Peyer's patch (tissue), 4 donors: ENCODE measurements around the gene ARMS2. TPM values are rescaled to one million over a fixed set of nuclear protein-coding genes. Genes with fewer than 3 reads are reported as not detected.
A peak's percentile ranks its signal among the peaks of the same experiment; 100 is the strongest.

Source experiments
- DNase-seq, 3 donors: peaks; one replicate each; pipeline ENCODE4 v3.0.0-alpha.2; 2017 to 2019
- H3K27ac ChIP-seq, 4 donors: fragments of 200-600 bp; sonication (generic); one replicate each; pipeline ENCODE4 v1.5.1; 2016 to 2019
- H3K27me3 ChIP-seq, 2 donors: fragments of 200-600 bp; sonication (generic); one replicate each; pipeline ENCODE4 v1.5.1; 2019
- H3K36me3 ChIP-seq, 3 donors: fragments of 200-600 bp; sonication (generic); one replicate each; pipeline ENCODE4 v1.5.1; 2016 to 2019
- H3K4me1 ChIP-seq, 4 donors: fragments of 200-600 bp; sonication (generic); one replicate each; pipeline ENCODE4 v1.5.1; 2016 to 2019
- H3K4me3 ChIP-seq, 4 donors: fragments of 200-600 bp; sonication (generic); 1 replicate in 3 of 4; 2 replicates in 1 of 4; pipeline ENCODE4 v1.5.1; 2016 to 2019; ENCODE audit warnings: mild to moderate bottlenecking in 1 of 4
- H3K9me3 ChIP-seq, 4 donors: fragments of 200-600 bp; sonication (generic); one replicate each; pipeline ENCODE4 v1.5.1; 2016 to 2019; ENCODE audit warnings: mild to moderate bottlenecking in 1 of 4
- CTCF ChIP-seq, 6 experiments: fragments of 450-650 bp in 4 of 6; fragments of 200-600 bp in 2 of 6; sonication (generic) in 1 of 6; IDR thresholded peaks; one replicate each; pipeline ENCODE4 v1.5.1; 2017 to 2019; ENCODE audit warnings: antibody characterized with exemption in 6 of 6, mild to moderate bottlenecking in 3 of 6, moderate library complexity in 1 of 6
- POLR2A ChIP-seq, 2 donors: fragments of 450-650 bp; IDR thresholded peaks; one replicate each; pipeline ENCODE4 v1.5.1; 2017; ENCODE audit warnings: antibody characterized with exemption in 2 of 2, mild to moderate bottlenecking in 2 of 2, moderate library complexity in 2 of 2
- total RNA-seq, 4 donors: library from RNA; depleted of rRNA; stranded (reverse); fragments of >200 nt; gene quantifications; one replicate each; pipeline ENCODE4 v1.1.0, GENCODE V29; 2016

The ARMS2 gene
- total RNA-seq, 4 donors from 2014 or later: not detected

GRCh38 chr10:122486406-122487080 lies 32.1 kb downstream of the ARMS2 start:
- H3K27me3 ChIP-seq: no peaks in the 10 kb centered on the region

GRCh38 chr10:122487174-122487765 lies 32.8 kb downstream of the ARMS2 start:
- Histone ChIP-seq H3K4me1 (peaks cover 0 to 27% (median 2%) of the 10 kb centered on the region in 4 donors), H3K27me3 (no peaks in the 10 kb centered on the region), H3K9me3 (no peaks in the 10 kb centered on the region), H3K27ac (peak overlapping the region in 1 of 4 donors; percentile 41), H3K4me3 (no peak overlapping the region), H3K36me3 (no peaks in the 10 kb centered on the region)
- peak in 1 of 3 donors; percentile 63 for DNase-seq
- no peak for TF ChIP-seq POLR2A (IDR thresholded peaks at IDR 0.05)
- TF ChIP-seq CTCF (IDR thresholded peaks at IDR 0.05): no peak

More at GRCh38 chr10:122486406-122487080, 32.1 kb downstream of the ARMS2 start:
- Histone ChIP-seq H3K27ac (peak overlapping the region in 1 of 4 donors; percentile 56), H3K36me3 (no peaks in the 10 kb centered on the region), H3K9me3 (no peaks in the 10 kb centered on the region), H3K4me3 (no peak overlapping the region), H3K4me1 (peaks cover 0 to 27% (median 2%) of the 10 kb centered on the region in 4 donors)
- TF ChIP-seq CTCF (IDR thresholded peaks at IDR 0.05): no peak
- no peak for TF ChIP-seq POLR2A (IDR thresholded peaks at IDR 0.05)
- no peak for DNase-seq

GRCh38 chr10:122490268-122490667 lies 35.8 kb downstream of the ARMS2 start:
- Histone ChIP-seq H3K36me3 (no peaks in the 10 kb centered on the region), H3K27ac (no peak overlapping the region), H3K4me3 (no peak overlapping the region), H3K9me3 (no peaks in the 10 kb centered on the region), H3K27me3 (no peaks in the 10 kb centered on the region), H3K4me1 (peaks cover 0 to 33% (median 2%) of the 10 kb centered on the region in 4 donors)
- TF ChIP-seq POLR2A (IDR thresholded peaks at IDR 0.05): no peak
- TF ChIP-seq CTCF (IDR thresholded peaks at IDR 0.05): no peak
- DNase-seq: no peak

- Histone ChIP-seq H3K4me1 (peaks cover 0 to 25% (median 2%) of the 10 kb centered on the region in 4 donors), H3K27ac (peak overlapping the region in 1 of 4 donors; percentile 42)
- DNase-seq: peak in 2 of 3 donors; percentile 21 to 65
Measured at GRCh38 chr10:122490786-122491680, 36.6 kb downstream of the ARMS2 start.

More at GRCh38 chr10:122490786-122491680, 36.6 kb downstream of the ARMS2 start:
- H3K36me3 ChIP-seq: no peaks in the 10 kb centered on the region
- TF ChIP-seq CTCF (IDR thresholded peaks at IDR 0.05) (no peak), POLR2A (IDR thresholded peaks at IDR 0.05) (no peak)
- no peaks in the 10 kb centered on the region for H3K9me3 ChIP-seq
- no peak overlapping the region for H3K4me3 ChIP-seq
- H3K27me3 ChIP-seq: no peaks in the 10 kb centered on the region
